ENCODE measurements around the gene SLC2A9.
A peak's percentile ranks its signal among the peaks of the same experiment; 100 is the strongest.

DNA sequence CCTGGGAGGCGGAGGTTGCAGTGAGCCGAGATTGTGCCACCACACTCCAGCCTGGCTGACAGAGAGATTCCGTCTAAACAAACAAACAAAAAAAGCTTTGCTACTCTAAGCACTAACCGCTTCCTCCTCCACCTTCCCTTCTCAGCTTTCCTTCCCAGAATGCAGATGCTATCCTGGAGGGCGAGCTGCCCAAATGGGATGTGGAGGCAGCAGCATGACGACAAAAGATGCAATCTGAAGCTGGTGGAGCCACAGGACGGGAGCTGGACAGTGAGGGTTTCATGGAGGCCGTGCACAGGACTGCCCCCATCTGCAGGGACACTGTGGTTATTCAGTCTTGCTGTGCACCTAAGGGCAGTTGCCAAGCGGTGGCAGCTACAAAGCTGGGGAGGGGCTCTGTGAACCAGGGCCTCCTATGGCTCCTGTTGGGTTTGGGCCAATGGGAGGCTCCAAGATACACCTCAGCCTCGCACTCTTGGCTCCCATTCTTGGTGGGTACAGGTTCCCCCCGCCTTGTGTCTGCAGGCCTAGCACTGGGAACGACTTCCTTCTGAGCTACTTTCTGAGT, 47.9 kb upstream of the SLC2A9 start:
- TF ChIP-seq, protein P1, sequence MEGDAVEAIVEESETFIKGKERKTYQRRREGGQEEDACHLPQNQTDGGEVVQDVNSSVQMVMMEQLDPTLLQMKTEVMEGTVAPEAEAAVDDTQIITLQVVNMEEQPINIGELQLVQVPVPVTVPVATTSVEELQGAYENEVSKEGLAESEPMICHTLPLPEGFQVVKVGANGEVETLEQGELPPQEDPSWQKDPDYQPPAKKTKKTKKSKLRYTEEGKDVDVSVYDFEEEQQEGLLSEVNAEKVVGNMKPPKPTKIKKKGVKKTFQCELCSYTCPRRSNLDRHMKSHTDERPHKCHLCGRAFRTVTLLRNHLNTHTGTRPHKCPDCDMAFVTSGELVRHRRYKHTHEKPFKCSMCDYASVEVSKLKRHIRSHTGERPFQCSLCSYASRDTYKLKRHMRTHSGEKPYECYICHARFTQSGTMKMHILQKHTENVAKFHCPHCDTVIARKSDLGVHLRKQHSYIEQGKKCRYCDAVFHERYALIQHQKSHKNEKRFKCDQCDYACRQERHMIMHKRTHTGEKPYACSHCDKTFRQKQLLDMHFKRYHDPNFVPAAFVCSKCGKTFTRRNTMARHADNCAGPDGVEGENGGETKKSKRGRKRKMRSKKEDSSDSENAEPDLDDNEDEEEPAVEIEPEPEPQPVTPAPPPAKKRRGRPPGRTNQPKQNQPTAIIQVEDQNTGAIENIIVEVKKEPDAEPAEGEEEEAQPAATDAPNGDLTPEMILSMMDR (IDR thresholded peaks at IDR 0.05; ENCODE audit: extremely low read depth in 1 of 2, insufficient read depth in 1 of 2, low read depth in 1 of 2, low read length in 2 of 2), result no peak
- no peak for TF ChIP-seq EZH2 (IDR thresholded peaks at IDR 0.05; ENCODE audit: borderline replicate concordance, low read depth, low read length, severe bottlenecking)
- no peak for TF ChIP-seq POLR2A (IDR thresholded peaks at IDR 0.05; ENCODE audit: low read depth, low read length)
- TF ChIP-seq POLR2AphosphoS5 (IDR thresholded peaks at IDR 0.05; ENCODE audit: insufficient read depth, low read depth, low read length), result peak; percentile 22
- TF ChIP-seq, protein P2, sequence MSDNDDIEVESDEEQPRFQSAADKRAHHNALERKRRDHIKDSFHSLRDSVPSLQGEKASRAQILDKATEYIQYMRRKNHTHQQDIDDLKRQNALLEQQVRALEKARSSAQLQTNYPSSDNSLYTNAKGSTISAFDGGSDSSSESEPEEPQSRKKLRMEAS (IDR thresholded peaks at IDR 0.05; ENCODE audit: insufficient read depth, insufficient read length), result no peak
- TF ChIP-seq MYC (IDR thresholded peaks at IDR 0.05; ENCODE audit: low read depth, low read length), result no peak
- no peak for TF ChIP-seq JUN (IDR thresholded peaks at IDR 0.05; ENCODE audit: borderline replicate concordance, insufficient read depth, insufficient read length, low read depth)
